ENCODE results near the gene TEAD1. TPM values are rescaled to one million over a fixed set of nuclear protein-coding genes. Genes with fewer than 3 reads are reported as not detected.

The TEAD1 gene
- total and polyA plus RNA-seq, 2 donors (not counting 3 experiments of a cell fraction or from before 2014, with no cell fraction given) = 15.3 to 49.0 TPM

- Histone ChIP-seq H3K27me3 (ENCODE audit: control insufficient read depth in 2 of 2, insufficient read depth in 2 of 2, low read length in 2 of 2) (no peaks in the 10 kb centered on the region), H3K4me2 (ENCODE audit: insufficient read depth, low read length) (no peak overlapping the region), H3K4me1 (ENCODE audit: control insufficient read depth, extremely low read depth, insufficient read depth, low read length) (no peaks in the 10 kb centered on the region), H4K20me1 (replicated peaks; ENCODE audit: control insufficient read depth, extremely low read depth, insufficient read depth, low read length) (no peaks in the 10 kb centered on the region), H3K27ac (ENCODE audit: insufficient read depth, low read depth, low read length) (no peak overlapping the region), H3K9me1 (replicated peaks; ENCODE audit: control insufficient read depth, extremely low read depth, insufficient read depth, low read length) (no peaks in the 10 kb centered on the region), H3K79me2 (ENCODE audit: control insufficient read depth, insufficient read depth, low read length) (peaks cover 6% of the 10 kb centered on the region), H3K36me3 (ENCODE audit: control insufficient read depth in 2 of 2, extremely low read depth in 1 of 2, insufficient read depth in 2 of 2, low read length in 2 of 2) (no peaks in the 10 kb centered on the region), H3K4me3 (replicated peaks in 1 of 3; ENCODE audit: insufficient read depth in 1 of 3, low read depth in 1 of 3, low read length in 3 of 3) (no peak overlapping the region), H2AFZ (ENCODE audit: low read depth, low read length) (no peak overlapping the region), H3K9me3 (replicated peaks; ENCODE audit: control insufficient read depth, insufficient read depth, low read length) (no peaks in the 10 kb centered on the region), H3K9ac (replicated peaks; ENCODE audit: extremely low read depth, insufficient read depth, low read length) (no peak overlapping the region)
- CTCF ChIA-PET = interaction anchor here (1.1 to 1.8 kb wide), 4 partner anchors 9 to 31 kb away, joined by 3 to 4 read pairs (median 4); no protein-coding TSS in a partner anchor
- BruUV-seq (replicated peaks) = no TSS peak
- dilution Hi-C loops (cut with MboI; ENCODE audit: extremely low pct_ligation_motif_present, low sequenced_read_pairs) = no loop called here
- intact Hi-C loops (cut with micrococcal nuclease) = no loop called here
- no peak for TF ChIP-seq GATA2 (IDR thresholded peaks at IDR 0.05; ENCODE audit: insufficient read depth, insufficient read length, low read depth, low read length)
- no peak for TF ChIP-seq FOS (IDR thresholded peaks at IDR 0.05; ENCODE audit: borderline replicate concordance, insufficient read depth, low read length)
- TF ChIP-seq, protein P1, sequence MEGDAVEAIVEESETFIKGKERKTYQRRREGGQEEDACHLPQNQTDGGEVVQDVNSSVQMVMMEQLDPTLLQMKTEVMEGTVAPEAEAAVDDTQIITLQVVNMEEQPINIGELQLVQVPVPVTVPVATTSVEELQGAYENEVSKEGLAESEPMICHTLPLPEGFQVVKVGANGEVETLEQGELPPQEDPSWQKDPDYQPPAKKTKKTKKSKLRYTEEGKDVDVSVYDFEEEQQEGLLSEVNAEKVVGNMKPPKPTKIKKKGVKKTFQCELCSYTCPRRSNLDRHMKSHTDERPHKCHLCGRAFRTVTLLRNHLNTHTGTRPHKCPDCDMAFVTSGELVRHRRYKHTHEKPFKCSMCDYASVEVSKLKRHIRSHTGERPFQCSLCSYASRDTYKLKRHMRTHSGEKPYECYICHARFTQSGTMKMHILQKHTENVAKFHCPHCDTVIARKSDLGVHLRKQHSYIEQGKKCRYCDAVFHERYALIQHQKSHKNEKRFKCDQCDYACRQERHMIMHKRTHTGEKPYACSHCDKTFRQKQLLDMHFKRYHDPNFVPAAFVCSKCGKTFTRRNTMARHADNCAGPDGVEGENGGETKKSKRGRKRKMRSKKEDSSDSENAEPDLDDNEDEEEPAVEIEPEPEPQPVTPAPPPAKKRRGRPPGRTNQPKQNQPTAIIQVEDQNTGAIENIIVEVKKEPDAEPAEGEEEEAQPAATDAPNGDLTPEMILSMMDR (IDR thresholded peaks at IDR 0.05; ENCODE audit: extremely low read depth in 1 of 2, insufficient read depth in 1 of 2, low read depth in 1 of 2, low read length in 2 of 2) = no peak
- TF ChIP-seq POLR2AphosphoS5 (IDR thresholded peaks at IDR 0.05; ENCODE audit: insufficient read depth, low read depth, low read length) = no peak
- TF ChIP-seq JUN (IDR thresholded peaks at IDR 0.05; ENCODE audit: borderline replicate concordance, insufficient read depth, insufficient read length, low read depth) = no peak
- TF ChIP-seq MYC (IDR thresholded peaks at IDR 0.05; ENCODE audit: low read depth, low read length) = no peak
- POLR2A ChIA-PET = no interaction called here
- FAIRE-seq (no peak), DNase-seq (ENCODE audit: low read depth, low spot score) (no peak)
These were observed 183.4 kb downstream of the TEAD1 start for GRCh38 chr11:12857572-12857971.
